HepG2 (cell line): ENCODE measurements around the gene GJB4. TPM values are rescaled to one million over a fixed set of nuclear protein-coding genes. Genes with fewer than 3 reads are reported as not detected.

ENCODE experiments used
- ATAC-seq: fragments of 200-7000 bp; cut with Tn5 transposase; 3 replicates; pipeline ENCODE4 v1.9.1; 2020; ENCODE audit warnings: mild to moderate bottlenecking, moderate library complexity
- BruUV-seq: library from RNA; stranded (reverse); fragments of 400-500 nt; replicated peaks from 2 replicates; lab custom pipeline; 2021; lab: Mats Ljungman, UMichigan
- CTCF ChIA-PET: fragments of 300-600 bp; formaldehyde crosslinking; extraction: SDS; loops from one replicate; lab custom pipeline; 2021; ENCODE audit warnings: low total read pairs, inconsistent platforms, low intra/inter-chr PET ratio; lab: Yijun Ruan, JAX
- POLR2A ChIA-PET: fragments of 350-600 bp; sonication (Branson Sonifier 250); formaldehyde crosslinking; loops from one replicate; lab custom pipeline; 2020; ENCODE audit warnings: antibody characterized with exemption, inconsistent platforms; lab: Yijun Ruan, JAX
- DNase-seq: peaks from one replicate; pipeline ENCODE4 v3.0.0-alpha.2; 2015; ENCODE audit warnings: low spot score
- FAIRE-seq: peaks from 3 replicates; lab custom pipeline; 2011; peaks lifted over from hg19 to GRCh38; lab: Jason Lieb, UNC
- H2AFZ ChIP-seq: one replicate; pipeline ENCODE4 v1.6.1; 2011; ENCODE audit warnings: low read length, inconsistent platforms
- H3K27ac ChIP-seq: fragments of 300-600 bp; 3 replicates; pipeline ENCODE4 v1.8.0; 2011; ENCODE audit warnings: mixed run types, mild to moderate bottlenecking, mixed read lengths, low read length, inconsistent platforms; ENCODE audit not compliant: insufficient read depth; ENCODE audit errors: extremely low read length
- H3K27me3 ChIP-seq, 2 experiments: fragments of 200-600 bp in 1 of 2; 2 replicates in 1 of 2; 3 replicates in 1 of 2; pipeline versions ENCODE4 v1.6.0 to v1.8.0; 2011; ENCODE audit warnings: low read length in 2 of 2, mild to moderate bottlenecking in 2 of 2, moderate library complexity in 2 of 2, inconsistent platforms in 1 of 2; ENCODE audit not compliant: insufficient read depth in 2 of 2, control insufficient read depth in 1 of 2
- H3K36me3 ChIP-seq, 2 experiments: fragments of 200-600 bp in 1 of 2; replicated peaks in 1 of 2; 2 replicates in 1 of 2; 3 replicates in 1 of 2; pipeline versions ENCODE4 v1.5.1 to v1.8.0; 2011; ENCODE audit warnings: low read length in 2 of 2, inconsistent platforms in 1 of 2; ENCODE audit not compliant: insufficient read depth in 2 of 2, control insufficient read depth in 1 of 2
- H3K4me1 ChIP-seq: 2 replicates; pipeline ENCODE4 v1.5.1; 2012; ENCODE audit warnings: low read length, inconsistent platforms; ENCODE audit not compliant: insufficient read depth
- H3K4me2 ChIP-seq: 2 replicates; pipeline ENCODE4 v1.6.0; 2011; ENCODE audit warnings: low read depth, low read length, inconsistent platforms
- H3K4me3 ChIP-seq, 3 experiments: fragments of 200-600 bp in 1 of 3; sonication (generic), shearing (Covaris generic) in 1 of 3; replicated peaks in 1 of 3; 2 replicates each; pipeline ENCODE4 v1.5.1; 2011 to 2016; ENCODE audit warnings: low read length in 3 of 3, inconsistent platforms in 2 of 3, low read depth in 2 of 3, mild to moderate bottlenecking in 2 of 3, control low read depth in 1 of 3, mixed read lengths in 1 of 3; ENCODE audit not compliant: insufficient read depth in 1 of 3
- H3K79me2 ChIP-seq: one replicate; pipeline ENCODE4 v1.6.1; 2011; ENCODE audit warnings: low read length, inconsistent platforms; ENCODE audit not compliant: insufficient read depth
- H3K9ac ChIP-seq: 2 replicates; pipeline ENCODE4 v1.6.0; 2011; ENCODE audit warnings: mild to moderate bottlenecking, low read depth, low read length, inconsistent platforms; ENCODE audit not compliant: insufficient read depth
- H3K9me3 ChIP-seq: 2 replicates; pipeline ENCODE4 v1.5.1; 2012; ENCODE audit warnings: mild to moderate bottlenecking, low read length
- H4K20me1 ChIP-seq: 2 replicates; pipeline ENCODE4 v1.6.0; 2011; ENCODE audit warnings: inconsistent platforms, mild to moderate bottlenecking, low read length, moderate library complexity; ENCODE audit not compliant: insufficient read depth
- BCL6 ChIP-seq: IDR thresholded peaks from 2 replicates; pipeline ENCODE4 v1.6.1; 2016; ENCODE audit warnings: missing genetic modification reagents, missing compliant biosample characterization
- BHLHE40 ChIP-seq: IDR thresholded peaks from 2 replicates; pipeline ENCODE4 v1.6.1; 2011; ENCODE audit warnings: low read length, improper control_type of control experiment
- HDAC6 ChIP-seq: fragments of 200-600 bp; sonication (generic); IDR thresholded peaks from 2 replicates; pipeline ENCODE4 v1.7.0; 2017; ENCODE audit warnings: mild to moderate bottlenecking, antibody characterized with exemption, low read length, low read depth
- HMGA1 ChIP-seq: sonication (generic); formaldehyde crosslinking; conservative IDR thresholded peaks from 2 replicates; pipeline ENCODE4 v1.4.0; 2020; ENCODE audit warnings: missing genetic modification reagents
- IRF9 ChIP-seq: sonication (generic); formaldehyde crosslinking; IDR thresholded peaks from 2 replicates; pipeline ENCODE4 v1.8.0; 2022; ENCODE audit warnings: missing genetic modification reagents, mild to moderate bottlenecking, borderline replicate concordance
- MAX ChIP-seq: IDR thresholded peaks from 2 replicates; pipeline ENCODE4 v1.6.1; 2012; ENCODE audit warnings: inconsistent platforms
- NFIB ChIP-seq: sonication (generic); formaldehyde crosslinking; IDR thresholded peaks from 2 replicates; pipeline ENCODE4 v1.9.0; 2021; ENCODE audit warnings: missing genetic modification reagents, mild to moderate bottlenecking, borderline replicate concordance
- ZFX ChIP-seq: sonication (generic); formaldehyde crosslinking; IDR thresholded peaks from 2 replicates; pipeline ENCODE4 v1.4.0; 2020; ENCODE audit warnings: mild to moderate bottlenecking, low read depth, missing genetic modification reagents, moderate library complexity
- ZNF570 ChIP-seq: sonication (generic); formaldehyde crosslinking; IDR thresholded peaks from 2 replicates; pipeline ENCODE4 v1.4.0; 2020; ENCODE audit warnings: mild to moderate bottlenecking, missing genetic modification reagents, borderline replicate concordance
- ZNF766 ChIP-seq: sonication (generic); formaldehyde crosslinking; IDR thresholded peaks from 2 replicates; pipeline ENCODE4 v1.5.0; 2020; ENCODE audit warnings: missing genetic modification reagents, borderline replicate concordance
- ZNF768 ChIP-seq: sonication (generic); formaldehyde crosslinking; IDR thresholded peaks from 2 replicates; pipeline ENCODE4 v1.4.0; 2020; ENCODE audit warnings: missing genetic modification reagents
- ZNF781 ChIP-seq: sonication (generic); formaldehyde crosslinking; IDR thresholded peaks from 2 replicates; pipeline ENCODE4 v1.5.1; 2020; ENCODE audit warnings: borderline replicate concordance, mild to moderate bottlenecking, missing genetic modification reagents; ENCODE audit errors: not compliant biosample characterization
- WGBS: methylation state at CpG from one replicate; pipeline ENCODE4 v1.1.6; 2017; ENCODE audit warnings: low lambda C conversion rate; 5-methylcytosine and 5-hydroxymethylcytosine counted together
- in situ Hi-C: cut with HindIII; loops from 2 replicates; pipeline ENCODE4 v1.10.0; 2017; ENCODE audit warnings: low pct_unique_long_range_greater_than_20kb; ENCODE audit not compliant: extremely low pct_ligation_motif_present
- intact Hi-C: fragments of 100-400 bp; cut with micrococcal nuclease; formaldehyde crosslinking; loops from one replicate; pipeline ENCODE4 v1.10.0; 2022; ENCODE audit not compliant: unreplicated experiment
- polyA plus RNA-seq, 8 experiments: library from polyadenylated mRNA; depleted of rRNA in 3 of 8; stranded (reverse) in 7 of 8; unstranded in 1 of 8; fragments of >200 nt; fragmentation: Illumina TruSeq in 4 of 8; extraction: Trizol in 4 of 8; gene quantifications; 2 replicates each; pipeline versions ENCODE4 v1.2.1 to v1.2.3, GENCODE V29; 2011 to 2016; ENCODE audit warnings: low read depth in 4 of 8, missing spikeins in 1 of 8, mixed read lengths in 1 of 8; ENCODE audit not compliant: insufficient read depth in 1 of 8
- total RNA-seq, 5 experiments: library from RNA; depleted of rRNA; stranded (reverse); fragments of >200 nt; fragmentation: Illumina TruSeq; extraction: Trizol; gene quantifications; 2 replicates each; pipeline ENCODE4 v1.2.3, GENCODE V29; 2016; ENCODE audit warnings: low read depth in 1 of 5

The GJB4 gene
- total and polyA plus RNA-seq, 2 of the 13 experiments (the other 11 are each of a cell fraction or from before 2014, with no cell fraction given) = not detected

DNA sequence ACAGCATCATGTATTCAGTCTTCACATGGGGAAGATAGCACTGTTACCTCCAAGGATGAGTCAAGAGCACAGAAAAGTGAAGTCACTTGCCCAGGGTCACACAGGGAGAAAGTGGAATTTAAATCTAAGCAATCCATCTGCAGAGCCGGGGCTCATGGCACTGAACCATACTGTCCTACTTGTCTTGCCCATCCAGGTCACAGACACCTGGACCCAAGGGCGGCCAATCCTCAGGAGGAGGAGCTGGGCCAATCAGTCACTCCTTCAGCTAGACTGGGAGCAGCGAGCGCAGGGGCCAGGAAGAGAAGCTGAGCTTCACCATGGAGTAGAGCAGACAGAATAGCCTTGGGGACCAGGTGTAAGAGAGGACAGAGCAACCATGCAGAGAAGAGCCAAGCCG, 13.9 kb upstream of the GJB4 start:
- peaks cover 2 to 17% of the 10 kb centered on the region in 2 experiments; a peak in 4 of 5 replicates for H3K27me3 ChIP-seq
- H3K9ac ChIP-seq = no peak overlapping the region
- DNase-seq (no peak), ATAC-seq (no peak), FAIRE-seq (no peak)
- no peak overlapping the region for H3K27ac ChIP-seq
- TF ChIP-seq BCL6 (no peak), NFIB (no peak), ZNF570 (CRISPR knock-in tag) (no peak), HMGA1 (CRISPR knock-in tag) (no peak), IRF9 (no peak), MAX (no peak), BHLHE40 (no peak)
- ChIA-PET CTCF (no interaction called here), POLR2A (no interaction called here)
- WGBS = 0% methylated on average over 3 of the region's 5 CpGs
- H2AFZ ChIP-seq = no peak overlapping the region
- H3K79me2 ChIP-seq = no peaks in the 10 kb centered on the region
- no peaks in the 10 kb centered on the region for H4K20me1 ChIP-seq
- intact Hi-C loops (no loop called here), in situ Hi-C loops (loop anchor here (10.0 kb wide), 3 partner anchors 201 to 1111 kb away; no protein-coding TSS in a partner anchor)
- H3K36me3 ChIP-seq = no peaks in the 10 kb centered on the region
- BruUV-seq = no TSS peak
- no peaks in the 10 kb centered on the region for H3K9me3 ChIP-seq
- H3K4me3 ChIP-seq = no peak overlapping the region
- H3K4me1 ChIP-seq = peaks cover 6% of the 10 kb centered on the region; the same call in 1 of the 2 replicates
- H3K4me2 ChIP-seq = no peak overlapping the region

GRCh38 chr1:34746101-34746500, 13.4 kb upstream of the GJB4 start:
- no peak overlapping the region for H3K9ac ChIP-seq
- POLR2A ChIA-PET = no interaction called here
- CTCF ChIA-PET = no interaction called here
- no peak overlapping the region for H3K4me3 ChIP-seq
- H3K27me3 ChIP-seq = peaks cover 2 to 17% of the 10 kb centered on the region in 2 experiments; a peak in 4 of 5 replicates
- ATAC-seq = no peak
- intact Hi-C loops = no loop called here
- peak; percentile 79 for TF ChIP-seq ZNF768 (CRISPR knock-in tag)
- no peak for TF ChIP-seq ZNF766 (CRISPR knock-in tag)
- no peak for TF ChIP-seq ZFX
- no peak for TF ChIP-seq HDAC6
- TF ChIP-seq ZNF781 (CRISPR knock-in tag) = no peak
- TF ChIP-seq, all 625 proteins: peak for 1
- no peak for FAIRE-seq
- WGBS = 0% methylated on average over 2 of the region's 4 CpGs
- Histone ChIP-seq H3K79me2 (no peaks in the 10 kb centered on the region), H3K36me3 (no peaks in the 10 kb centered on the region), H3K27ac (no peak overlapping the region), H3K9me3 (no peaks in the 10 kb centered on the region), H2AFZ (no peak overlapping the region), H3K4me2 (no peak overlapping the region), H4K20me1 (no peaks in the 10 kb centered on the region), H3K4me1 (peaks cover 6% of the 10 kb centered on the region; the same call in 1 of the 2 replicates)
- no TSS peak for BruUV-seq
- DNase-seq = no peak
- in situ Hi-C loops = loop anchor here (10.0 kb wide), 3 partner anchors 201 to 1111 kb away; no protein-coding TSS in a partner anchor
